HepG2 (cell line): ENCODE results near the gene OR3A3. TPM values are rescaled to one million over a fixed set of nuclear protein-coding genes. Genes with fewer than 3 reads are reported as not detected.

Experiments
- ATAC-seq: fragments of 200-7000 bp; cut with Tn5 transposase; 3 replicates; pipeline ENCODE4 v1.9.1; 2020; ENCODE audit warnings: mild to moderate bottlenecking, moderate library complexity
- BruUV-seq: library from RNA; stranded (reverse); fragments of 400-500 nt; replicated peaks from 2 replicates; lab custom pipeline; 2021; lab: Mats Ljungman, UMichigan
- CTCF ChIA-PET: fragments of 300-600 bp; formaldehyde crosslinking; extraction: SDS; loops from one replicate; lab custom pipeline; 2021; ENCODE audit warnings: low total read pairs, inconsistent platforms, low intra/inter-chr PET ratio; lab: Yijun Ruan, JAX
- POLR2A ChIA-PET: fragments of 350-600 bp; sonication (Branson Sonifier 250); formaldehyde crosslinking; loops from one replicate; lab custom pipeline; 2020; ENCODE audit warnings: antibody characterized with exemption, inconsistent platforms; lab: Yijun Ruan, JAX
- DNase-seq: peaks from one replicate; pipeline ENCODE4 v3.0.0-alpha.2; 2015; ENCODE audit warnings: low spot score
- FAIRE-seq: peaks from 3 replicates; lab custom pipeline; 2011; peaks lifted over from hg19 to GRCh38; lab: Jason Lieb, UNC
- H2AFZ ChIP-seq: one replicate; pipeline ENCODE4 v1.6.1; 2011; ENCODE audit warnings: low read length, inconsistent platforms
- H3K27ac ChIP-seq: fragments of 300-600 bp; 3 replicates; pipeline ENCODE4 v1.8.0; 2011; ENCODE audit warnings: mixed run types, mild to moderate bottlenecking, mixed read lengths, low read length, inconsistent platforms; ENCODE audit not compliant: insufficient read depth; ENCODE audit errors: extremely low read length
- H3K27me3 ChIP-seq, 2 experiments: fragments of 200-600 bp in 1 of 2; 2 replicates in 1 of 2; 3 replicates in 1 of 2; pipeline versions ENCODE4 v1.6.0 to v1.8.0; 2011; ENCODE audit warnings: low read length in 2 of 2, mild to moderate bottlenecking in 2 of 2, moderate library complexity in 2 of 2, inconsistent platforms in 1 of 2; ENCODE audit not compliant: insufficient read depth in 2 of 2, control insufficient read depth in 1 of 2
- H3K36me3 ChIP-seq, 2 experiments: fragments of 200-600 bp in 1 of 2; replicated peaks in 1 of 2; 2 replicates in 1 of 2; 3 replicates in 1 of 2; pipeline versions ENCODE4 v1.5.1 to v1.8.0; 2011; ENCODE audit warnings: low read length in 2 of 2, inconsistent platforms in 1 of 2; ENCODE audit not compliant: insufficient read depth in 2 of 2, control insufficient read depth in 1 of 2
- H3K4me1 ChIP-seq: 2 replicates; pipeline ENCODE4 v1.5.1; 2012; ENCODE audit warnings: low read length, inconsistent platforms; ENCODE audit not compliant: insufficient read depth
- H3K4me2 ChIP-seq: 2 replicates; pipeline ENCODE4 v1.6.0; 2011; ENCODE audit warnings: low read depth, low read length, inconsistent platforms
- H3K4me3 ChIP-seq, 3 experiments: fragments of 200-600 bp in 1 of 3; sonication (generic), shearing (Covaris generic) in 1 of 3; replicated peaks in 1 of 3; 2 replicates each; pipeline ENCODE4 v1.5.1; 2011 to 2016; ENCODE audit warnings: low read length in 3 of 3, inconsistent platforms in 2 of 3, low read depth in 2 of 3, mild to moderate bottlenecking in 2 of 3, control low read depth in 1 of 3, mixed read lengths in 1 of 3; ENCODE audit not compliant: insufficient read depth in 1 of 3
- H3K79me2 ChIP-seq: one replicate; pipeline ENCODE4 v1.6.1; 2011; ENCODE audit warnings: low read length, inconsistent platforms; ENCODE audit not compliant: insufficient read depth
- H3K9ac ChIP-seq: 2 replicates; pipeline ENCODE4 v1.6.0; 2011; ENCODE audit warnings: mild to moderate bottlenecking, low read depth, low read length, inconsistent platforms; ENCODE audit not compliant: insufficient read depth
- H3K9me3 ChIP-seq: 2 replicates; pipeline ENCODE4 v1.5.1; 2012; ENCODE audit warnings: mild to moderate bottlenecking, low read length
- H4K20me1 ChIP-seq: 2 replicates; pipeline ENCODE4 v1.6.0; 2011; ENCODE audit warnings: inconsistent platforms, mild to moderate bottlenecking, low read length, moderate library complexity; ENCODE audit not compliant: insufficient read depth
- DRAP1 ChIP-seq: IDR thresholded peaks from 2 replicates; pipeline ENCODE4 v1.6.1; 2016; ENCODE audit warnings: missing genetic modification reagents, missing compliant biosample characterization
- FOXK2 ChIP-seq: fragments of 450-650 bp; IDR thresholded peaks from 2 replicates; pipeline ENCODE4 v1.6.1; 2016
- HHEX ChIP-seq: IDR thresholded peaks from 2 replicates; pipeline ENCODE4 v1.6.1; 2016; ENCODE audit warnings: control low read depth
- HMGXB3 ChIP-seq: sonication (generic); formaldehyde crosslinking; IDR thresholded peaks from 2 replicates; pipeline ENCODE4 v1.4.0; 2020; ENCODE audit warnings: missing genetic modification reagents, borderline replicate concordance
- HNF1B ChIP-seq: sonication (generic); formaldehyde crosslinking; IDR thresholded peaks from 2 replicates; pipeline ENCODE4 v1.5.1; 2020; ENCODE audit warnings: mild to moderate bottlenecking, moderate library complexity, missing genetic modification reagents
- NAIF1 ChIP-seq: sonication (generic); formaldehyde crosslinking; IDR thresholded peaks from 2 replicates; pipeline ENCODE4 v1.5.0; 2020; ENCODE audit warnings: mild to moderate bottlenecking, missing genetic modification reagents, borderline replicate concordance
- NPAS2 ChIP-seq: sonication (generic); formaldehyde crosslinking; IDR thresholded peaks from 2 replicates; pipeline ENCODE4 v1.8.0; 2022; ENCODE audit warnings: mild to moderate bottlenecking, missing genetic modification reagents, borderline replicate concordance
- SNAPC4 ChIP-seq: sonication (generic); formaldehyde crosslinking; IDR thresholded peaks from 2 replicates; pipeline ENCODE4 v1.4.0; 2020; ENCODE audit warnings: mild to moderate bottlenecking, missing genetic modification reagents
- TSC22D2 ChIP-seq: sonication (generic); formaldehyde crosslinking; IDR thresholded peaks from 2 replicates; pipeline ENCODE4 v1.5.1; 2020; ENCODE audit warnings: missing genetic modification reagents, mild to moderate bottlenecking, borderline replicate concordance
- ZFP36L1 ChIP-seq: sonication (generic); formaldehyde crosslinking; IDR thresholded peaks from 2 replicates; pipeline ENCODE4 v1.8.0; 2022; ENCODE audit warnings: mild to moderate bottlenecking, missing genetic modification reagents, moderate library complexity
- ZNF34 ChIP-seq: sonication (generic); formaldehyde crosslinking; IDR thresholded peaks from 2 replicates; pipeline ENCODE4 v1.4.0; 2020; ENCODE audit warnings: mild to moderate bottlenecking, missing genetic modification reagents, borderline replicate concordance
- WGBS: methylation state at CpG from one replicate; pipeline ENCODE4 v1.1.6; 2017; ENCODE audit warnings: low lambda C conversion rate; 5-methylcytosine and 5-hydroxymethylcytosine counted together
- in situ Hi-C: cut with HindIII; loops from 2 replicates; pipeline ENCODE4 v1.10.0; 2017; ENCODE audit warnings: low pct_unique_long_range_greater_than_20kb; ENCODE audit not compliant: extremely low pct_ligation_motif_present
- intact Hi-C: fragments of 100-400 bp; cut with micrococcal nuclease; formaldehyde crosslinking; loops from one replicate; pipeline ENCODE4 v1.10.0; 2022; ENCODE audit not compliant: unreplicated experiment
- polyA plus RNA-seq, 8 experiments: library from polyadenylated mRNA; depleted of rRNA in 3 of 8; stranded (reverse) in 7 of 8; unstranded in 1 of 8; fragments of >200 nt; fragmentation: Illumina TruSeq in 4 of 8; extraction: Trizol in 4 of 8; gene quantifications; 2 replicates each; pipeline versions ENCODE4 v1.2.1 to v1.2.3, GENCODE V29; 2011 to 2016; ENCODE audit warnings: low read depth in 4 of 8, missing spikeins in 1 of 8, mixed read lengths in 1 of 8; ENCODE audit not compliant: insufficient read depth in 1 of 8
- total RNA-seq, 5 experiments: library from RNA; depleted of rRNA; stranded (reverse); fragments of >200 nt; fragmentation: Illumina TruSeq; extraction: Trizol; gene quantifications; 2 replicates each; pipeline ENCODE4 v1.2.3, GENCODE V29; 2016; ENCODE audit warnings: low read depth in 1 of 5

Gene OR3A3
- total and polyA plus RNA-seq, 2 of the 13 experiments (the other 11 are each of a cell fraction or from before 2014, with no cell fraction given) = not detected

GRCh38 chr17:3448059-3448665, 37.0 kb downstream of the OR3A3 start:
- no peak overlapping the region for H3K4me3 ChIP-seq
- no peaks in the 10 kb centered on the region for H4K20me1 ChIP-seq
- H3K79me2 ChIP-seq = no peaks in the 10 kb centered on the region
- no peak for ATAC-seq
- no peak overlapping the region for H3K9ac ChIP-seq
- FAIRE-seq = no peak
- no peak for DNase-seq
- 24% methylated on average over 2 of the region's 2 CpGs for WGBS
- H3K4me2 ChIP-seq = no peak overlapping the region
- H3K27ac ChIP-seq = no peak overlapping the region
- H3K27me3 ChIP-seq = no peaks in the 10 kb centered on the region
- H2AFZ ChIP-seq = no peak overlapping the region
- intact Hi-C loops = no loop called here
- no peaks in the 10 kb centered on the region for H3K4me1 ChIP-seq
- in situ Hi-C loops = no loop called here
- no peak for TF ChIP-seq HMGXB3
- TF ChIP-seq ZNF34 (CRISPR knock-in tag) = no peak
- no peak for TF ChIP-seq HNF1B (CRISPR knock-in tag)
- no peak for TF ChIP-seq ZFP36L1 (CRISPR knock-in tag)
- no peak for TF ChIP-seq FOXK2
- TF ChIP-seq NPAS2 (CRISPR knock-in tag) = no peak
- no peak for TF ChIP-seq NAIF1
- TF ChIP-seq DRAP1 (CRISPR knock-in tag) = no peak
- TF ChIP-seq SNAPC4 = no peak
- no peak for TF ChIP-seq HHEX (CRISPR knock-in tag)
- no peak for TF ChIP-seq TSC22D2 (CRISPR knock-in tag)
- H3K36me3 ChIP-seq = no peaks in the 10 kb centered on the region
- no TSS peak for BruUV-seq
- POLR2A ChIA-PET = no interaction called here
- CTCF ChIA-PET = no interaction called here
- no peaks in the 10 kb centered on the region for H3K9me3 ChIP-seq
